IMR-90 (cell line): ENCODE measurements around the gene DYNC2H1. TPM values are rescaled to one million over a fixed set of nuclear protein-coding genes. Genes with fewer than 3 reads are reported as not detected.
A peak's percentile ranks its signal among the peaks of the same experiment; 100 is the strongest.

Experiments
- ATAC-seq: fragments of 200-7000 bp; cut with Tn5 transposase; 2 replicates; pipeline ENCODE4 v1.9.1; 2020; ENCODE audit warnings: low read depth, mild to moderate bottlenecking, moderate library complexity
- BruUV-seq: library from RNA; stranded (reverse); fragments of 400-500 nt; replicated peaks from 2 replicates; lab custom pipeline; 2021; lab: Mats Ljungman, UMichigan
- CTCF ChIA-PET: fragments of 300-600 bp; formaldehyde crosslinking; extraction: SDS; loops from one replicate; lab custom pipeline; 2021; ENCODE audit warnings: antibody characterized with exemption; lab: Yijun Ruan, JAX
- POLR2A ChIA-PET: fragments of 300-600 bp; sonication (Branson Sonifier 250); formaldehyde crosslinking; loops from one replicate; lab custom pipeline; 2022; ENCODE audit warnings: antibody characterized with exemption; ENCODE audit not compliant: unreplicated experiment; lab: Charles Lee
- DNase-seq: peaks from one replicate; pipeline ENCODE4 v3.0.0; 2013
- H2AFZ ChIP-seq: replicated peaks from 2 replicates; pipeline ENCODE3; 2013; ENCODE audit warnings: low read length, mild to moderate bottlenecking; ENCODE audit not compliant: poor library complexity
- H2AK5ac ChIP-seq: 2 replicates; pipeline ENCODE4 v1.6.1; 2013; ENCODE audit warnings: low read depth, low read length, inconsistent platforms
- H2AK9ac ChIP-seq: replicated peaks from 2 replicates; pipeline ENCODE3; 2013; ENCODE audit warnings: mild to moderate bottlenecking, low read depth, low read length, moderate library complexity; ENCODE audit not compliant: poor library complexity
- H2BK120ac ChIP-seq: 2 replicates; pipeline ENCODE4 v1.6.1; 2013; ENCODE audit warnings: low read depth, low read length, inconsistent platforms
- H2BK15ac ChIP-seq: 3 replicates; pipeline ENCODE4 v1.6.1; 2013; ENCODE audit warnings: low read depth, low read length, inconsistent platforms
- H2BK20ac ChIP-seq: 2 replicates; pipeline ENCODE4 v1.6.1; 2013; ENCODE audit warnings: low read depth, mild to moderate bottlenecking, inconsistent platforms, low read length, moderate library complexity
- H2BK5ac ChIP-seq: 2 replicates; pipeline ENCODE4 v1.6.1; 2013; ENCODE audit warnings: mild to moderate bottlenecking, low read depth, low read length, inconsistent platforms; ENCODE audit not compliant: poor library complexity, severe bottlenecking
- H3K14ac ChIP-seq: replicated peaks from 2 replicates; pipeline ENCODE4 v1.6.1; 2013; ENCODE audit warnings: low read depth, low read length, inconsistent platforms
- H3K18ac ChIP-seq: 2 replicates; pipeline ENCODE4 v1.6.1; 2013; ENCODE audit warnings: low read depth, low read length, control low read depth
- H3K23ac ChIP-seq: 2 replicates; pipeline ENCODE4 v1.6.1; 2013; ENCODE audit warnings: low read depth, low read length, inconsistent platforms
- H3K27ac ChIP-seq: 2 replicates; pipeline ENCODE4 v1.5.1; 2013; ENCODE audit warnings: mild to moderate bottlenecking, control low read depth, low read length; ENCODE audit not compliant: insufficient read depth
- H3K27me3 ChIP-seq: 2 replicates; pipeline ENCODE4 v1.6.1; 2013; ENCODE audit warnings: low read length; ENCODE audit not compliant: control insufficient read depth, insufficient read depth
- H3K36me3 ChIP-seq: 2 replicates; pipeline ENCODE4 v1.6.1; 2013; ENCODE audit warnings: low read length, mixed read lengths; ENCODE audit not compliant: control insufficient read depth, insufficient read depth
- H3K4ac ChIP-seq: 2 replicates; pipeline ENCODE4 v1.6.1; 2013; ENCODE audit warnings: low read depth, low read length, inconsistent platforms
- H3K4me1 ChIP-seq: 2 replicates; pipeline ENCODE4 v1.6.1; 2013; ENCODE audit warnings: low read length, mixed read lengths; ENCODE audit not compliant: control insufficient read depth, insufficient read depth
- H3K4me2 ChIP-seq: 2 replicates; pipeline ENCODE4 v1.6.1; 2013; ENCODE audit warnings: low read depth, mild to moderate bottlenecking, control low read depth, low read length, moderate library complexity
- H3K4me3 ChIP-seq: 2 replicates; pipeline ENCODE4 v1.5.1; 2013; ENCODE audit warnings: low read depth, mild to moderate bottlenecking, control low read depth, low read length, moderate library complexity; ENCODE audit not compliant: insufficient read depth
- H3K56ac ChIP-seq: 2 replicates; pipeline ENCODE4 v1.6.1; 2013; ENCODE audit warnings: low read length, inconsistent platforms; ENCODE audit not compliant: insufficient read depth; ENCODE audit errors: extremely low read depth
- H3K79me1 ChIP-seq, 2 experiments: 2 replicates each; pipeline ENCODE4 v1.6.1; 2013; ENCODE audit warnings: low read length in 2 of 2, inconsistent platforms in 1 of 2, low read depth in 1 of 2
- H3K9ac ChIP-seq: 2 replicates; pipeline ENCODE4 v1.6.1; 2013; ENCODE audit warnings: low read depth, low read length, control low read depth
- H3K9me1 ChIP-seq: 2 replicates; pipeline ENCODE4 v1.6.1; 2013; ENCODE audit warnings: low read length, inconsistent platforms; ENCODE audit not compliant: insufficient read depth
- H3K9me3 ChIP-seq: 2 replicates; pipeline ENCODE4 v1.6.1; 2013; ENCODE audit warnings: low read length; ENCODE audit not compliant: control insufficient read depth, insufficient read depth
- H4K20me1 ChIP-seq: 2 replicates; pipeline ENCODE4 v1.6.1; 2013; ENCODE audit warnings: low read length, inconsistent platforms; ENCODE audit not compliant: insufficient read depth
- H4K5ac ChIP-seq: 2 replicates; pipeline ENCODE4 v1.6.1; 2013; ENCODE audit warnings: mild to moderate bottlenecking, low read depth, low read length, control low read depth
- H4K8ac ChIP-seq, 2 experiments: 2 replicates each; pipeline ENCODE4 v1.6.1; 2013; ENCODE audit warnings: low read depth in 2 of 2, low read length in 2 of 2, control low read depth in 1 of 2, inconsistent platforms in 1 of 2
- H4K91ac ChIP-seq: 2 replicates; pipeline ENCODE4 v1.6.1; 2013; ENCODE audit warnings: low read depth, low read length, inconsistent platforms; ENCODE audit not compliant: insufficient read depth
- MAFK ChIP-seq: IDR thresholded peaks from 2 replicates; pipeline ENCODE4 v1.6.1; 2012; ENCODE audit warnings: low read depth, low read length, improper control_type of control experiment
- USF2 ChIP-seq: fragments of 150-350 bp; IDR thresholded peaks from 2 replicates; pipeline ENCODE4 v1.6.1; 2017; ENCODE audit warnings: mild to moderate bottlenecking, antibody characterized with exemption, low read length, low read depth
- WGBS, 2 experiments: methylation state at CpG; one replicate each; pipeline versions ENCODE4 v1.1.5 to v1.1.7; 2013; ENCODE audit warnings: missing lambda C conversion rate in 2 of 2; ENCODE audit not compliant: insufficient read length in 1 of 2; ENCODE audit errors: extremely low coverage in 2 of 2; 5-methylcytosine and 5-hydroxymethylcytosine counted together
- dilution Hi-C: fragments of 300-500 bp; cut with HindIII; formaldehyde crosslinking; loops from one replicate; pipeline ENCODE4 v1.14.3; 2018; ENCODE audit warnings: low sequenced_read_pairs; ENCODE audit not compliant: unreplicated experiment
- in situ Hi-C: fragments of 300-500 bp; cut with MboI; formaldehyde crosslinking; loops from 3 replicates; pipeline ENCODE4 v1.14.3; 2019; ENCODE audit warnings: low sequenced_read_pairs, inconsistent platforms, mixed read lengths
- intact Hi-C: fragments of 100-400 bp; cut with micrococcal nuclease; formaldehyde crosslinking; loops from 2 replicates; pipeline ENCODE4 v1.10.0; 2022
- polyA plus RNA-seq, 3 experiments: library from polyadenylated mRNA; depleted of rRNA; stranded (reverse); fragments of >200 nt; gene quantifications; 2 replicates each; pipeline ENCODE4 v1.2.3, GENCODE V29; 2012; ENCODE audit warnings: low replicate concordance in 1 of 3
- total RNA-seq: library from RNA; depleted of rRNA; stranded (reverse); fragments of >200 nt; gene quantifications from 2 replicates; pipeline ENCODE4 v1.2.3, GENCODE V29; 2012

Gene DYNC2H1
- total and polyA plus RNA-seq, 2 of the 4 experiments (the other 2 are of a cell fraction), result 5.7 to 21.0 TPM

DNA sequence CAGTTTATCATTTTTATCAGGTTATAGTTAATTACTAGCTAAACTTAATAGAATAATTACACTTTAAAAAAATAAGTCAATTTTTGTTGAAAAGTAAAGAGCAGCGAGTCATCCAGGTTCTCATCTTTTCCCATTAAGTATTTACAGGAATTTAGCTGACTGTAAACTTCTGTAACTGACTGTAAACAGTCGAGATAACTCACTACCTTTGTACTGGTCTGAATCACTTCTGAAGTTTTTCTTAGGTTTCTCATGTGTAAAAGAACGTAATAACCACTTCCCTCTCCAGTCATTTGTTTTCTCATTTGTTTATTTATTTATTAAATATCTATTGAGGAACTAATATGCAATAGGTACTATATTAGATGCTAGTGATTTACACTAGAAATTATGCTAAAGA lies 270.8 kb downstream of the DYNC2H1 start:
- Histone ChIP-seq H4K5ac (no peak overlapping the region), H3K9me3 (peaks cover 2% of the 10 kb centered on the region), H3K9me1 (no peaks in the 10 kb centered on the region; the same call in 1 of the 2 replicates), H3K27ac (no peak overlapping the region), H4K91ac (no peak overlapping the region), H3K4me3 (no peak overlapping the region), H2AK9ac (no peak overlapping the region), H3K14ac (no peak overlapping the region), H3K9ac (no peak overlapping the region), H4K20me1 (no peaks in the 10 kb centered on the region), H2BK15ac (no peak overlapping the region), H2AFZ (no peak overlapping the region), H3K36me3 (no peaks in the 10 kb centered on the region), H3K79me1 (no peaks in the 10 kb centered on the region), H2AK5ac (no peak overlapping the region), H3K23ac (no peak overlapping the region), H2BK20ac (no peak overlapping the region), H3K56ac (no peak overlapping the region; the same call in 1 of the 2 replicates), H3K27me3 (no peaks in the 10 kb centered on the region), H3K4ac (no peak overlapping the region), H3K18ac (no peak overlapping the region), H4K8ac (no peak overlapping the region), H2BK120ac (no peak overlapping the region), H3K4me2 (no peak overlapping the region), H3K4me1 (peaks cover 2% of the 10 kb centered on the region; the same call in 1 of the 2 replicates), H2BK5ac (no peak overlapping the region)
- ChIA-PET CTCF (interaction anchor here (1.1 kb wide), 1 partner anchor 157 kb away, joined by 4 read pairs; no protein-coding TSS in a partner anchor), POLR2A (no interaction called here)
- in situ Hi-C loops (no loop called here), intact Hi-C loops (no loop called here), dilution Hi-C loops (no loop called here)
- BruUV-seq, result no TSS peak
- peak; percentile 70 for DNase-seq
- TF ChIP-seq MAFK (peak; percentile 38), USF2 (no peak)
- WGBS, 2 experiments, result no CpG with 5 or more reads among the region's 3 CpGs
- ATAC-seq, result peak; percentile 81
